ENCODE results near the gene ARID1B.

The ARID1B gene

DNA sequence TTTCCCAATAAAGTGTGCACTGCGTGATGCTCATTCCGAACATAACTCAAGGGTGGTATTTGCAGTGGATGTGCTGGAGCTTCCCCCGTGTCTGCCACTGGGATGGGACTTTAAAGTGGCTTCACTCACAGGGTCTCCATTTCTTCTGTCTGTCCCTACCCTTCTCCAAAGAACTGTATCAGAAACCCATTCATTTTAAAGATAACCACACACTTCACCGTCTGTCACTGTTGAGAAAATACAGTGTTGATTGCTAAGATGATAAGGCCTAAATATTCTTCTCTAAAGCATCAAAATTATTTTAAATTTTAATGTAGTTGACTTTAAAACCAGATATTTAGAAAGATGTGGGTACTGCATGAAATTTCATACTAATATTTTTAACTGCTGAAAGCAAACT is 384.7 kb downstream of the ARID1B start:
- no peak for DNase-seq (ENCODE audit: low read depth)

GRCh38 chr6:157162766-157163433 is 385.7 kb downstream of the ARID1B start:
- DNase-seq (ENCODE audit: low read depth), result no peak

- no peak for DNase-seq (ENCODE audit: low read depth)
These were observed 386.4 kb downstream of the ARID1B start for GRCh38 chr6:157163434-157164159.

DNA sequence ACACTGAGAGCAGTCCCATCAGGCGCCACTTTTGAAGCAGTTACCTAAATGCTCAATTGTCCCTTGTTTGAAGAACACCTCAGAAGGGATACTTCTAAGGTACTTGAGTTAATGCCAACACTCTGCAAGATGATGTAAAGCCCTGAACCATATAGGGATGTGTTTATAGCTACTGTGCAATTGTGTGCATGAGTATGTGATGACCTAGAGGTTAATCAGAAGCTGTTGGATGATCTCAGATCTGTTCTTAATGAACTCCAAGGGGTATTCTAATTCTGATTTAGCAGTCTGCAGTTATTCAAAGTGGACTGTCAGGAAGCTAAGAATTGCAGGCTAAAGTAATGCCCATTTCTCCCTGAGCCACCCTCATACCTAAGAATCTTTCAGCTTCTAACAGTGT is 387.8 kb downstream of the ARID1B start:
- DNase-seq (ENCODE audit: low read depth), result no peak

- DNase-seq (ENCODE audit: low read depth), result no peak
These were observed 389.6 kb downstream of the ARID1B start for GRCh38 chr6:157166784-157167183.

- DNase-seq (ENCODE audit: low read depth), result no peak
These were observed 390.7 kb downstream of the ARID1B start for GRCh38 chr6:157167837-157168236.

- no peak for DNase-seq (ENCODE audit: low read depth)
These were observed 391.3 kb downstream of the ARID1B start for GRCh38 chr6:157168471-157168870.

- no peak for DNase-seq (ENCODE audit: low read depth)
These were observed 392.0 kb downstream of the ARID1B start for GRCh38 chr6:157169226-157169625.

- DNase-seq (ENCODE audit: low read depth), result no peak
These were observed 392.5 kb downstream of the ARID1B start for GRCh38 chr6:157169656-157170055.

DNA sequence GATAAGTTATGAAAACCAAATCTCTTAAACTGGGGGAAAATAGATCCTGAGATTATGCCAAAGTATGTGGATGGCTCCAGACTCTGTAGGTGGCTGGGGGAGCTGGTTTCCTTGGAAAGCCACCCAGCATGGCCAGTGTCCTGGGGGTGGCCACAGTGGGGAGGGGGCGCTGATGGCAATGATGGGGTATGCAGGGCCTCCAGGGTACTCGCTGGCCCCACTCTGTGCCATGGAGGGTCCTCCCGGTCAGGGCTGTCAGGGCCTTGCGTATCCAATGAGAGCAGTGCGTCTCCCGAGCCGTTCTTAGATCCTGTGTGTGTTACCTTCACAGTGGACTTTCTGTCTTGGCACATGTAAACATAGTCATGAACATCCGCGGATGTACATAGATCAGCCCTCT is 393.4 kb downstream of the ARID1B start:
- DNase-seq (ENCODE audit: low read depth), result no peak

GRCh38 chr6:157171801-157172200 is 394.6 kb downstream of the ARID1B start:
- DNase-seq (ENCODE audit: low read depth), result no peak

DNA sequence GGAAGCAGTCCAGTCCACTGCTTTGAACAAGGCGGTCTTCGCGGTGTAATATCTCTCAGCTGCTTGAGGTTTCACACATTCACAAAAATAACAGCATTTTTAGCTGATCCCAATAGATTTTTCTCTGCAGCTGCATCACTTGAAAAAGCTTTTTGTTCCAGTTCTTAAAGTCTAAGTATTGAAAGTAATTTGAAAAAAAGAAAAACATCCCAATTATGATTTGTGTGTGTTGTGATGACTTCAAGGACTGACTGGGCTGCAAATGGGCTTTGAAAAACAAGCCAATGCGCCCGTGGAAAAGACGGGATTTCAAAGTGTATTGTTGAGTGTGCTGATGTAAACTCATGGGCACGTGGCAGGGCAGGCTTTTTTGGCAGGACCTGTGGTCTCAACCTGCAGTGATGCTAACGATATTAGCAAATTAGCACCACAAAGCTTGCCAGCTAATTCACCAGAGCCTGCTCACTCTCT is 395.1 kb downstream of the ARID1B start:
- no peak for DNase-seq (ENCODE audit: low read depth)

GRCh38 chr6:157172830-157173536 is 395.8 kb downstream of the ARID1B start:
- DNase-seq (ENCODE audit: low read depth), result no peak

DNA sequence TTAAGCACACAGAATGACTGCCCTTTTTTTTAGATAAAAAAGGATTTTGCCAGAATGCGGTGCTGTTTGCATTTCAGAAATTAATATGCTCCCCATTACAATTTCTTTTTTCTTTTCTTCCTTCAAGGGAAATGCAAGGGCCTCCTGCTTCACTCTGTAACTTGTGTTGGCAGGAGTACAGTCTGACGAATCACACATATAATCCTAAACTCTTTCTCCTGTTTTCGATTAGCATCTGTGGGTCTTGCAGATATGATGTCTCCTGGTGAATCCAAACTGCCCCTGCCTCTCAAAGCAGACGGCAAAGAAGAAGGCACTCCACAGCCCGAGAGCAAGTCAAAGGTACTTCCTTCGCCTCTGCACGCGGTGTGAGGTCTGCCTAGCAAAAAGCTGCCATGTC is 396.6 kb downstream of the ARID1B start:
- DNase-seq (ENCODE audit: low read depth), result no peak

- DNase-seq (ENCODE audit: low read depth), result no peak
These were observed 397.6 kb downstream of the ARID1B start for GRCh38 chr6:157174731-157175130.

GRCh38 chr6:157177731-157178336 is 400.7 kb downstream of the ARID1B start:
- DNase-seq (ENCODE audit: low read depth), result no peak

GRCh38 chr6:157181649-157182048 is 404.5 kb downstream of the ARID1B start:
- no peak for DNase-seq (ENCODE audit: low read depth)

GRCh38 chr6:157182503-157183264 is 405.5 kb downstream of the ARID1B start:
- no peak for DNase-seq (ENCODE audit: low read depth)

DNA sequence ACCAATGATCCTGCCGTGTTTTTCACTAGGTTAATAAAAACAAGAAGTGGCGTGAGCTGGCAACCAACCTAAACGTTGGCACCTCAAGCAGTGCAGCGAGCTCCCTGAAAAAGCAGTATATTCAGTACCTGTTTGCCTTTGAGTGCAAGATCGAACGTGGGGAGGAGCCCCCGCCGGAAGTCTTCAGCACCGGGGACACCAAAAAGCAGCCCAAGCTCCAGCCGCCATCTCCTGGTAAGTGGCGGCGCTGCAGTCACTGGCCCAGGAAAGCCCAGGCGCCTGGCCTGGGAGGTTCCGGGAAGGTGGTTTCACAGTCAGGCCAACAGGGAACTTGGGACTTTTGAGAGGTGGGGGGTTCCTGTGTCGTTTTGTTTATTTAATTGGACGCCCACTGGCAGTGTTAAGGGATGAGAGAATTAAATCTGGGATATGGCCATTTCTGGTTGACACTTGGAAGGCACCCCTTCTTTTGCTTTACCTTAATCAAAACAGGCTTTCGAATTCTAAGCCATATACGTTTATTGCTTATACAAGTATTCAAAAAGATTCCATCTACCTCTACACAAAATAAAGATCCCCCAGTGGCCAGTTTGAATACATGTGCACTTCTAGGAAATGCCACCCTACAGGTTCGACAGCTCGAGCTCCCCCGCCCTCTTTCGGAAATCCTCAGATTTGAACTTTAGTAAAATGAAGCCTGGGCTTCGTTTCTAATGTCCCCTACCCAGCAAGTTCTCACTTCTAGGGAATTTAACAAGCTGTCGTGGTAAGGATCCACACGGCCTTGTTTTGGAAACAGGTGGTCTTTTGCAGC is 407.2 kb downstream of the ARID1B start:
- no peak for DNase-seq (ENCODE audit: low read depth)

DNA sequence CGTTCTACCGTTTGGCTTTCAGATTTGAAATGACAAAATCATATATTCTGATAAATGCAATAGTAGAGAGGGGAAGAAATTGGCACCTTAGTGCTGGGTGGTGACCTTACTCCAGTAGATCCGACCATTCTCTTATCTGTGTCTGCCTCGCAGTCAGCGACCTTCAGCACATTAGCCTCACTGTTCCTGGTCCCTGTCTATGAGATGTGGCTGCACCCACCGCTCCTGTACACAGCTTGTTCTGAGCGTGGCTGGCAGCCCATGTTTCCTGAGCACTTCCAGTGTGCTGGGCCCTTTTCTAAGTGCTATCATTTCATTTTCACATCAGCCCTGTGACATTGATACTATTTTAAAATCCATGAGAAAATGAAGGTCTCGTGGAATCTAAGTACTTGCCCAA is 408.0 kb downstream of the ARID1B start:
- no peak for DNase-seq (ENCODE audit: low read depth)

DNA sequence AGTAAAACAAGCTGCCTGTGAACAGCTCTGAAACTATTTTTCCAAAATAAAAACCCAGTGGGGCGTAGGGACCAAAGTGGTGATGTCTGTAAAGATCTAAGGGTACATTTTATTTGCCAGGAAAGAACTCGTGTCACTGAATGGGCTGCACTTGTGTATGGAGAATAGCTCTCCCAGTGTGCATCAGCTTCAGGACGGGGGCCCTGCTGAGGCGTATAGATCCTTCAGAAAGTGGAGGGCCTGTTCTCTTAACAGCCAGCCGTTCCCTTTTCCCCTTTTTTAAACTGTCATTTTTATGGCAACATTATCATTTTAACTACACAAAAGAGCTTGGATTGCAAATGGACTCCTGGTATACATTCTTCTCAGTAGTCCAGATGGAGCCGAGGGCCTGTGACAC is 408.8 kb downstream of the ARID1B start:
- DNase-seq (ENCODE audit: low read depth), result no peak

Measured in HS-27A (cell line).